Nephron progenitor cell (in vitro differentiated cells): ENCODE data around the gene SELPLG.
"Not testable (repeated sequence)": the region's sequence is repeated elsewhere in the genome, so short reads cannot be mapped to it uniquely, and the experiment has no call there.

Experiments used
- DNase-seq: peaks from one replicate; pipeline ENCODE4 v3.0.0; 2021
- H3K27ac Mint-ChIP-seq: 2 replicates; pipeline ENCODE4 v1.8.0; 2021; ENCODE audit warnings: mild to moderate bottlenecking, moderate library complexity, mixed read lengths
- H3K27me3 Mint-ChIP-seq: 2 replicates; pipeline ENCODE4 v1.8.0; 2021; ENCODE audit warnings: mild to moderate bottlenecking, low read depth, mixed read lengths; ENCODE audit not compliant: poor library complexity
- H3K36me3 Mint-ChIP-seq: 2 replicates; pipeline ENCODE4 v1.8.0; 2021; ENCODE audit warnings: low read depth, mixed read lengths
- H3K4me1 Mint-ChIP-seq: 2 replicates; pipeline ENCODE4 v1.8.0; 2021; ENCODE audit warnings: mixed read lengths
- H3K4me3 Mint-ChIP-seq: 2 replicates; pipeline ENCODE4 v1.8.0; 2021; ENCODE audit warnings: mild to moderate bottlenecking, moderate library complexity, mixed read lengths
- H3K9me3 Mint-ChIP-seq: 2 replicates; pipeline ENCODE4 v1.8.0; 2021; ENCODE audit warnings: mild to moderate bottlenecking, moderate library complexity, mixed read lengths
- CTCF ChIP-seq: fragments of 200-600 bp; sonication (generic); IDR thresholded peaks from 2 replicates; pipeline ENCODE4 v1.5.0; 2021; ENCODE audit warnings: antibody characterized with exemption

Gene SELPLG

GRCh38 chr12:108619369-108620160 lies 14.1 kb downstream of the SELPLG start:
- no peak overlapping the region for H3K4me3 Mint-ChIP-seq
- peaks cover 7% of the 10 kb centered on the region for H3K9me3 Mint-ChIP-seq
- no peak for TF ChIP-seq CTCF
- peaks cover 19% of the 10 kb centered on the region for H3K4me1 Mint-ChIP-seq
- no peak overlapping the region for H3K27ac Mint-ChIP-seq
- H3K36me3 Mint-ChIP-seq = no peaks in the 10 kb centered on the region
- DNase-seq = no peak
- peaks cover 29% of the 10 kb centered on the region for H3K27me3 Mint-ChIP-seq

GRCh38 chr12:108618953-108619274 lies 14.8 kb downstream of the SELPLG start:
- H3K27ac Mint-ChIP-seq, H3K4me3 Mint-ChIP-seq, DNase-seq, H3K36me3 Mint-ChIP-seq, H3K9me3 Mint-ChIP-seq: not testable (repeated sequence)
- Mint-ChIP-seq H3K27me3 (peaks cover 29% of the 10 kb centered on the region), H3K4me1 (peaks cover 19% of the 10 kb centered on the region)

- Mint-ChIP-seq H3K27ac (no peak overlapping the region), H3K4me3 (no peak overlapping the region), H3K36me3 (no peaks in the 10 kb centered on the region), H3K4me1 (peaks cover 22% of the 10 kb centered on the region), H3K27me3 (peaks cover 29% of the 10 kb centered on the region), H3K9me3 (peaks cover 7% of the 10 kb centered on the region)
- peak; percentile 98 for TF ChIP-seq CTCF
- peak; percentile 90 for DNase-seq
These were observed 15.4 kb downstream of the SELPLG start for GRCh38 chr12:108618079-108618952.

GRCh38 chr12:108616941-108617858 lies 16.5 kb downstream of the SELPLG start:
- peaks cover 21% of the 10 kb centered on the region for H3K4me1 Mint-ChIP-seq
- H3K4me3 Mint-ChIP-seq = no peak overlapping the region
- peaks cover 7% of the 10 kb centered on the region for H3K9me3 Mint-ChIP-seq
- TF ChIP-seq CTCF = no peak
- no peak for DNase-seq
- no peaks in the 10 kb centered on the region for H3K36me3 Mint-ChIP-seq
- H3K27ac Mint-ChIP-seq = no peak overlapping the region
- peaks cover 29% of the 10 kb centered on the region for H3K27me3 Mint-ChIP-seq

- TF ChIP-seq CTCF = no peak
- no peaks in the 10 kb centered on the region for H3K36me3 Mint-ChIP-seq
- DNase-seq = no peak
- no peak overlapping the region for H3K4me3 Mint-ChIP-seq
- H3K9me3 Mint-ChIP-seq = peaks cover 7% of the 10 kb centered on the region
- H3K27ac Mint-ChIP-seq = peak overlapping the region; percentile 59
- H3K4me1 Mint-ChIP-seq = peaks cover 18% of the 10 kb centered on the region
- peaks cover 29% of the 10 kb centered on the region for H3K27me3 Mint-ChIP-seq
These were observed 17.3 kb downstream of the SELPLG start for GRCh38 chr12:108616359-108616758.

- TF ChIP-seq CTCF = no peak
- H3K27ac Mint-ChIP-seq = no peak overlapping the region
- no peak for DNase-seq
- peaks cover 18% of the 10 kb centered on the region for H3K4me1 Mint-ChIP-seq
- no peaks in the 10 kb centered on the region for H3K36me3 Mint-ChIP-seq
- H3K27me3 Mint-ChIP-seq = peaks cover 29% of the 10 kb centered on the region
- H3K4me3 Mint-ChIP-seq = no peak overlapping the region
- peaks cover 7% of the 10 kb centered on the region for H3K9me3 Mint-ChIP-seq
These were observed 17.8 kb downstream of the SELPLG start for GRCh38 chr12:108615918-108616317.
